CD4-positive, alpha-beta T cell treated with Interleukin-4 for 4 hours (primary cell): ENCODE data around the gene ZMAT3.
"Not testable (repeated sequence)": the region's sequence is repeated elsewhere in the genome, so short reads cannot be mapped to it uniquely, and the experiment has no call there.

ENCODE experiments used
- DNase-seq: peaks from one replicate; pipeline ENCODE4 v3.0.0-alpha.2; 2020

Gene ZMAT3

GRCh38 chr3:179067839-179068238 lies 3.8 kb downstream of the ZMAT3 start:
- no peak for DNase-seq

- no peak for DNase-seq
These were observed 4.3 kb downstream of the ZMAT3 start for GRCh38 chr3:179067291-179067690.

- DNase-seq: no peak
These were observed 7.6 kb downstream of the ZMAT3 start for GRCh38 chr3:179063945-179064560.

GRCh38 chr3:179056326-179056725 lies 15.3 kb downstream of the ZMAT3 start:
- no peak for DNase-seq

GRCh38 chr3:179054565-179054964 lies 17.0 kb downstream of the ZMAT3 start:
- not testable (repeated sequence) for DNase-seq

GRCh38 chr3:179046497-179047353 lies 24.9 kb downstream of the ZMAT3 start:
- DNase-seq: no peak

GRCh38 chr3:179045719-179046402 lies 25.7 kb downstream of the ZMAT3 start:
- no peak for DNase-seq

GRCh38 chr3:179038899-179039251 lies 32.7 kb downstream of the ZMAT3 start:
- DNase-seq: not testable (repeated sequence)

GRCh38 chr3:179038216-179038898 lies 33.3 kb downstream of the ZMAT3 start:
- no peak for DNase-seq

GRCh38 chr3:179037351-179037750 lies 34.3 kb downstream of the ZMAT3 start:
- peak; percentile 51 for DNase-seq

GRCh38 chr3:179036626-179037300 lies 34.8 kb downstream of the ZMAT3 start:
- DNase-seq: no peak

- no peak for DNase-seq
These were observed 35.4 kb downstream of the ZMAT3 start for GRCh38 chr3:179036226-179036625.

GRCh38 chr3:179035232-179035631 lies 36.4 kb downstream of the ZMAT3 start:
- no peak for DNase-seq

- not testable (repeated sequence) for DNase-seq
These were observed 38.3 kb downstream of the ZMAT3 start for GRCh38 chr3:179033304-179033657.

GRCh38 chr3:179032454-179033303 lies 38.9 kb downstream of the ZMAT3 start:
- not testable (repeated sequence) for DNase-seq

- no peak for DNase-seq
These were observed 42.5 kb downstream of the ZMAT3 start for GRCh38 chr3:179029096-179029495.

- DNase-seq: no peak
These were observed 43.2 kb downstream of the ZMAT3 start for GRCh38 chr3:179028408-179028807.

- DNase-seq: no peak
These were observed 44.2 kb downstream of the ZMAT3 start for GRCh38 chr3:179027326-179027900.

- no peak for DNase-seq
These were observed 45.0 kb downstream of the ZMAT3 start for GRCh38 chr3:179026636-179027035.

GRCh38 chr3:179021119-179021903 lies 50.3 kb downstream of the ZMAT3 start:
- DNase-seq: no peak

- no peak for DNase-seq
These were observed 51.5 kb downstream of the ZMAT3 start for GRCh38 chr3:179020112-179020511.
